Activated CD4-positive, alpha-beta T cell treated with anti-CD3 and anti-CD28 coated beads, Interleukin-2, amount 50 U/mL, for 4 hours (primary cell): ENCODE measurements around the gene CHST13.

Experiments used
- DNase-seq, 2 experiments: peaks; one replicate each; pipeline ENCODE4 v3.0.0-alpha.2; 2020

The CHST13 gene

DNA sequence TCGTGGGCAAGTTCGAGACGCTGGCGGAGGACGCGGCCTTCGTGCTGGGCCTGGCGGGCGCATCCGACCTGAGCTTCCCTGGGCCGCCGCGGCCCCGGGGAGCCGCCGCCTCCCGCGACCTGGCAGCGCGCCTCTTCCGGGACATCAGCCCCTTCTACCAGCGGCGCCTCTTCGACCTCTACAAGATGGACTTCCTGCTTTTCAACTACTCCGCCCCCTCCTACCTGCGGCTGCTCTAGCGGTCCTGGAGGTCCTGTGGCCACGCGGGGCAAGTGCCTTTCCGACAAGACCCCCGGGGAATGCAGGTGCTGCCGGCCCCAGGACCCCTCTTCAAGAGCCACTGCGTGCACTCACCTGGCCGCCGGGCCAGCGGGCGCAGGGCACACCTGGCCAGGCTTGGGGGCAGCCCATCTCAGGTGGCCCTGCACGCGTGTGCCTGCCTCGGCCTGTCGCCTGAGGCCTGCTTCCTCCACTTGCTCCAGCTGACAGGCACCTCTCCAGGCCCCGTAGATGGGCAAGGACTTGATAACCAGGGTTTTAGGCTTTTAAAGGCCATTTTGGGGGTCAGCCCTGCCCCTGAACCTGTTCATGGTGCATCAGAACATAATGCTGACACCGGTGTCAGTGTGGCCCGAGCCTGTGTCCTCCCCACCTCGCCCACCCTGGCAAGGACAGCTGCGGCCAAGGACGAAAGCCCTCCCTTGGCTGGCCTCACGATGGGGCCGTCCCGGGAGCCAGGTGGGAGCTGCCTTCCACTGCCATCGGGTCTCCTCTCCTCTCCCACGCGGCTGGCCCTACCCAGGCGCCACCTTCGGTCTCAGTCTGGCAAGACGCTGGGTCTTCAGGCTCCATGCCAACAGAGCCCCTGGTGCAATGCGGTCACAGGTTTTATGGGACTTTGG is 18.6 kb downstream of the CHST13 start:
- no peak for DNase-seq

DNA sequence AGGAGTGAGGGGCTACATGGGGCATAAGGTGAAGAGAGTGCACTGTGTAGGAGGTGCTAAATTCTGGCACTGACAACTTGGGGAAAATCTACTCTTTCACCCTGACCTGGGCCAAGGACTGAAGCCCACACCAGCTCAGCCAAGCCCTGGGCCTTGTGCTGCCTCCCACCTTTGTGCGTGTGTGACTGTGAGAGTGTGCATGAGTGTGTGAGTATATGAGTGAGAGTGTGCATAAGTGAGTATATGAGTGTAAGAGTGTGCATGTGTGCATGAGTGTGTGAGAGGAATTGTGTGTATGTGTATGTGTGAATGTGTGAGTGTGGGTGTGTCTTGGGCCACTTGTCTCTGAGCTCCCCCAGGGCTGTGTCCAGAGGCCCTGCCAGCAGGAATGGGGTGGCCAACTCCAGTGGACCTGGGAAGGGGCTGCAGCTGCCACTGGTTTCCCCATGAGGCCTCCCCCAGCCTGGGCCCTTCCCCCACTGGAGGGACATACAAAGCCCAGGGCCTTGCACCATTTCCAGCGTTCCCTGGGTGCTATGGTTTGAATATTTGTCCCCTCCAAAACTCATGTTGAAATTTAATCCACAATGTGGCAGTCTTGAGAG is 19.6 kb downstream of the CHST13 start:
- DNase-seq, result no peak

DNA sequence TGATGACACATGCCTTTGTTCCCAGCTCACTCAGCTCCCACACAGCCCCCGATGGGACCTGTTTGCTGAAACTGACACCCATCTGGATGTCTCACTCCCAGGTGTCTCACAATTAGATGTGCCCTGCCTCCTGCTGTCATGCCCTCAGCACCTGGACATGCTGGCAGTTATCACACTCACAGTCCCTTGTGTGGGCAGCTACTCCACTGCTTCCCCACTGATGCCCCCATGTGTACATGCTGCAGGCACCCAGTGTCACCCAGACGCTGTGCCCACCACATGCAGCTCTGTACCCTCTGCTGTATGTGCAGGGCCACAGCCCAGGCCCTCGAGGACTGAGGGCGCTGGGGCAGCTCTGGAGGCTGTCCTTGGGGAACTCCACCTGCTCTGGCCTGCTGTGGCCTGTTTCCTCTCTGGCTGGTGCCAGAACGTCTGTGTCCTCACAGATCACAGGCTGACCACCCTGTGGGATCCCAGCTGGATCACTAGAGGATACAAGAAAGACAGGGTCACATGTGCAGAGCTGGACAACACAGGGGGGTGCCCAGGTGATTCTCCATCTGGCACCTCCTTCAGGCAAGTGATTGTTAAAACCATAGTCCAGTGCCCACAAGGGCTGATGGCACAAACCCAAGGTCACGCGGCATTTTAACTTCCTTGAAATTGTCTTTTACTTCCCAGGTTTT is 20.8 kb downstream of the CHST13 start:
- no peak for DNase-seq

DNA sequence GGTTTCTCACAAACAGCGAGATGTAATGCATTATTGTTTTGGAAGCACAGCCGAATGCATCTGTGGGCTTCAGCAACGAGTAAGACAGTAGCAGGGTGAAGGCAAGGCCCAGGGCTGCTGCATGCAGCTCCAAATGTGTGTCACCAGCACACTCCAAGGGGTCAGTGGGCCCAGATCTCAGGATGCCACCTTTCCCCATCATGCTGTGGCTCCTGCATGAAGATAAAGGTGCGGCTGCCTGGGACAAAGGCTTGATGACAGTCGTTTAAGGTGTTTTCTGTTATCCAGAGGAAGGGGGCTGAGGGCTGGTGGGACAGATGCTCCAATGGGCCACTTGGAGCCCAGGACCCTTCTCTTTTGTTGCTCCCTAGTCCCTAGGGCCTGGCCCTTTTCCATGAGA is 21.6 kb downstream of the CHST13 start:
- no peak for DNase-seq

GRCh38 chr3:126546013-126546412 is 22.1 kb downstream of the CHST13 start:
- no peak for DNase-seq

DNA sequence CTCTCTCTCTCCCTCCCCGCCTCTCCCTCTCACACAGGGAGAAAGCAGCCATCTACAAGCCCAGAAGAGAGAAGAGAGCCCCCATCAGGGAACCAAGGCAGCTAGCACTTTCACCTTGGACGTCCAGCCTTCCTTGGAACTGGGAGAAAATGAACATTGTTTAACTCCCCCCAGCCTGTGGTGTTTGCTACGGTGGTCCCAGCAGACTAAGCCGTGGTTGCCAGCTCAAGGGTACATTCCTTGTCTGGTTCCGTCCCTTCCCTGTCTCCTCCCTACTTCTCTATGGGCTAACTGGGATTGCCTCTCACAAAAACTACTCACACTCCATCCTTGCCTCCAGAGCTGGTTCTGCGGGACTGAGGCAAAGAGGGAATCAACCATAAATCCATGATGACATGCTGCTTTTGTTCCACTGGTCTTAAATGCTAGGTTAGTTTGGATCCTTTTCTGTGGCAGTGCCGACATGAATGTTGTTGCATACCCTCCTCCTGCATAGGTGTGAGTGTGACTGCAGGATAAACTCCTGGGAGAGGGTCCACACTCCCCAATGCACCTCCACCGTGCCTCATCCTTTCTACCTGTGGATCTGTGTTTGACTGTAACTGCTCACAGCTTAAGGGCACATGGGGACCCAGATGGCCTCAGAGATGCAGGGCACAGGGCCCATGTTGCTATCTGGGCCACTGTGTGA is 22.7 kb downstream of the CHST13 start:
- no peak for DNase-seq

DNA sequence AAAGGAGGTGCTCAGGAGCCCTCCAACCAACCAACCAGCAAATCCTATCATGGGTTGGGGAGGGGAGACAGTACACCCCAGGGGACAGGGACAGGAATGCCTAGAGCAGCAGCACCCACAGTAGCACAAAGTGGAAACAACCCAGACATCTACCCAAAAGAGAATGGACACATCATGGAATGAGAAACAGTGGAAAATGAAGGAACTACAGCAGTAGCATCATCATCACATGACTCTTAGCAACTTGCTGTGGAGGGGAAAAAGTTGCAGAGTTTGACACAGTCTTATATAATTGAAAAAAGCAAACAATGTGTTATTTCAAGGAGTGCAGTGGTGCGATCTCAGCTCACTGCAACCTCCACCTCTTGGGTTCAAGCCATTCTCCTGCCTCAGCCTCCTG is 23.8 kb downstream of the CHST13 start:
- DNase-seq, result no peak

- DNase-seq, result no peak
Observed at GRCh38 chr3:126548556-126549466, 24.9 kb downstream of the CHST13 start.

- no peak for DNase-seq
Observed at GRCh38 chr3:126549861-126550487, 26.0 kb downstream of the CHST13 start.

DNA sequence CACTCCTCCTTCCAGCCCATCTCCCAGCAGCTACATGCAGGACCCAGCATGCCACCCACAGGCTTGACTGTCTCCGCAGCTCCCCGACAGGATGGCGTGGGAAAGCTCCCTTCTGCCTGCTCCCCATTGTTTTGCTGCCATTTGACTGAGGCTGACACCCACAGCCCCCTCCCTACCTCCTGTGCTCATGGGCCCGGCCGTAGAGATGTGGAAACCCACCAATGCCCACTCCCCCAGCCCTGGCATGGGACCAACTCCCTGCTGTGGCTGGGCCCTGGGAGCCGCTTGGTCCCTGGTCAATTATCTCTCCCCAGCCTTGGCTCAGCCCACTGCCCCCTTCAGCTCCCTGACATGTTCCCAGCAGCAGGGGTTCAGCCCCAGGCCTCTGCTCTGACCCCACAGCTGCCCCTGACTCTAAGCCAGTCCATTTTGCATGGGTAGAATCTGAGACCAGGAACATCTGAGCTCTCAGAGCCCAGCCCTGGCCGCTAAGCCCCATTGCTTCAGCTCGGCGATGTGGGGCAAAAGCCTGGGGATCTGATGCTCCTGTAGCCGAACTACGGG is 26.6 kb downstream of the CHST13 start:
- DNase-seq, result no peak

DNA sequence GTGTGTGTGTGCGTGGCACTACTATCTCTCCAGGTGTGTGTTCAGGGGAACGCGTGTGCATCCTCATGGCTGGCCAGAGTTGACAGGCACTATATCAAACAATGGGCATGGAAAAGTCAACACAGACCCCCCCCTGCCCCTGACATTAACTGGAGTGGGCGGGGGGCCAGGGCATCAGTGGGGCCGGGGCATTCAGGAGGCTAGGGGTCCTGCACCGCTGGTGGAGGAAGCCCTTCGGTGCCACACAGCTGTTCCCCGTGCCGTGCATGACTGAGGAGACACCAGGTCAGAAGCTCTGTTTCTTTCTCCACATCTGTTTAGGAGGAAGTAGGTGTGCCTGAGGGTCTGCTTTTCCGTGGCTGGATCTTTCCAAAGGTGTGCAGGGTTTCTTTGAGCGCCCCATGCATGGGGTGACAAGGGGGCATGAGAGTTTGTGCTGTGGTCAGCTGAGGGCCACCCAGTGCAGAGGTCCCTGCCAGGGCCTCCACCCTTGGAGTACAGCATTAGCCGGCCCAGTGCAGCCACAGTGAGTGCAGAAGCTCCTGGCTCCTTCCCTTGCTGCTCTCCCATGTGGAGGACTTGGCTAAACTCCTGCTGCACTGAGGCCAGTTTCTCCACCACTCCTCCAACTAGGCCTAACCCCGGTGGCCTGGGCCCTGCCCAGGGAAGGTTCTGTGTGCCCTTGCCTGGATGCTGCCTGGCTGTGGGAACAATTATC is 27.3 kb downstream of the CHST13 start:
- DNase-seq, result no peak

DNA sequence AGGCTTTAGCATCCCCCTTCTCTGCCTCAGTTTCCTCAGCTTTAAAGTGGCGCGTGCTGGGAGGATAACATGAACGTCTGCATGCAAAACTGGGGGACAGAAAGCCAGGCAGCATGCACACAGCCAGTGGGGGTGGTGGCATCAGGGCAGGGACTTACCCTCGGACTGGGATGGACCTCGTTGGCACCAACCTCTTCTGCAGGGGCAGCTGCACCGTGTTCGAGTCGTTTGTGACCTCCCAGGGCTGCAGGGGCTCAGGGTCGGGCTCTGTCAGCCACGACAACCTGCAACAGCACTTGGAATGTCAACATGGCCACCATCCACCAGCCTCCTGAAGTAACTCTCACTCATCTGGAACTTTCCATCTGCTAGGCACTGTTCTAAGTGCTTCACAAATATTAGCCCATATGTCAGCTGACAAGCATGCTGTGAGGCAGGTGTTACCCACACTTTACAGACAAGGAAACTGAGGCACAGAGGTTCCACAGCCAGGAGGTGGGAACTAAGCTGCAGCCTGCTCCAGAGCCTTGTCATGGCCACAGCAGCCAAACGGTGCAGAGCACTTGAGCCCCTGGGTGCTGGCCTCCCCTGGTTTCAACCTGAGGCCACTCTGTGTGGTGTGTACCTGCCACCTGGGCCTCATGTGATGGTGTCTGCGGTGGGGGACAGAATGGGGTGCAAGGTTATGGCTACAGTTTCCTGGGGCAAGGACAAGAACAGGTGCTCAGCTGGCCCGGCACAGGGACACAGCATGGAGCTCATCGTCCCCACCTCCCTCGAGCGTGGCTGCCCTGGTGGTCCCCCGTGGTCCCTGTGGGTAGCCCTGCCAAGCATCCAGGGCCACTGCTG is 28.1 kb downstream of the CHST13 start:
- no peak for DNase-seq

DNA sequence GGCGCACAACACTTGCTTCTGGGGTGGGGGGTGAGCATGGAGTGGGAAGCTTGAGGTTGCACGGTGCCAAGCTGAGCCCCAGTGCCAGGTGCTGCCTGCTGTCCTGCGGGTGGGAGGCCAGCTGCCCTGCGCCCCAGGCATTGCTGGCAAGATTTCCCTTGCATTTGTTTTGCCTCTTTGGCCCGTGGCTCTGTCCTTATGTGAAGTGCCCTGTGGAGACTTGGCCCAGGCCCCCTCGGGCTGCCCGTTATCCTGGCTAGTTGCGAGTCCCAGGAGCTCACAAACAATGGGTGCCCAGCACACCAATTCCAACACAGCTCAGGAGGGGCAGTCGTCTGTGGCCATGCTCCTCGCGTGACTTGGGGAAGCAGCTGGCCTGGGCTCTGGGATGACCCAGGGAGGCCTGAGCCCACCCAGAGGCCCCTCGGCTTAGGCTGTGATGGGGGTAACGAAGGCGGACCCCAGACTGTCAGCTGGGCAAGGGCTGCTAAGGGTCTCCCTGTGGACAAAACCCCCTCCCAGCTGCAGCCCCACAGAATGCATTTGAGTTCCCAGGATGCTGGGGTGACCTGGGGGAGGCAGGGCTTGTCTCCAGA is 28.8 kb downstream of the CHST13 start:
- no peak for DNase-seq

GRCh38 chr3:126553284-126554084 is 29.5 kb downstream of the CHST13 start:
- no peak for DNase-seq

- no peak for DNase-seq
Observed at GRCh38 chr3:126554560-126555525, 30.9 kb downstream of the CHST13 start.

GRCh38 chr3:126555795-126556636 is 32.1 kb downstream of the CHST13 start:
- no peak for DNase-seq
